ENCODE measurements around the gene HSD11B1. TPM values are rescaled to one million over a fixed set of nuclear protein-coding genes. Genes with fewer than 3 reads are reported as not detected.

Gene HSD11B1
- total RNA-seq, 1 donor from 2014 or later = not detected

DNA sequence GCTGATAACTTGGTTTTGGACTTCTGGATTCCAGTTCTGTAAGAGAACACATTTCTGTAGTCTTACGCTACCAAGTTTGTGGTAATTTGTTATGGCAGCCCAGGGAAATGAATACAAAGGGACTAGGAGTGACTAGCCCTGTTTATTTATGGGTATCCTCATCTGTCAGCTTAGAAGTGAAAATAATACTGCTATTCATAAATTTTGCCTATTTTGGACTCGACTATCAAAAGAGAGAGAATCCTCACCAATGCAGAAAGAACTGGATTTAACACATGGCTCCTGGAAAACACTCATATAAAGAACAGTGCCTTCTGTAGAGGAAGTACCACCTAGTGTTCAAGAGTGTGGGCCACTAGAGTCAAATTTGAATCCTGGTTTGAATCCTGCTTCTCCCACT lies 22.6 kb downstream of the HSD11B1 start:
- DNase-seq (ENCODE audit: low read depth, low spot score) = no peak
- Mint-ChIP-seq H3K4me1 (no peaks in the 10 kb centered on the region), H3K9me3 (no peaks in the 10 kb centered on the region), H3K27ac (ENCODE audit: unreplicated experiment) (no peak overlapping the region), H3K36me3 (ENCODE audit: low read depth) (no peaks in the 10 kb centered on the region), H3K4me3 (no peak overlapping the region), H3K27me3 (ENCODE audit: low read depth) (peaks cover 7% of the 10 kb centered on the region)
- no peak for TF ChIP-seq CTCF (conservative IDR thresholded peaks at IDR 0.05)

- Mint-ChIP-seq H3K36me3 (ENCODE audit: low read depth) (no peaks in the 10 kb centered on the region), H3K9me3 (no peaks in the 10 kb centered on the region), H3K4me1 (no peaks in the 10 kb centered on the region), H3K4me3 (no peak overlapping the region), H3K27me3 (ENCODE audit: low read depth) (peaks cover 9% of the 10 kb centered on the region), H3K27ac (ENCODE audit: unreplicated experiment) (no peak overlapping the region)
- TF ChIP-seq CTCF (conservative IDR thresholded peaks at IDR 0.05) = no peak
- DNase-seq (ENCODE audit: low read depth, low spot score) = no peak
Observed at GRCh38 chr1:209727785-209728184, 23.1 kb downstream of the HSD11B1 start.

DNA sequence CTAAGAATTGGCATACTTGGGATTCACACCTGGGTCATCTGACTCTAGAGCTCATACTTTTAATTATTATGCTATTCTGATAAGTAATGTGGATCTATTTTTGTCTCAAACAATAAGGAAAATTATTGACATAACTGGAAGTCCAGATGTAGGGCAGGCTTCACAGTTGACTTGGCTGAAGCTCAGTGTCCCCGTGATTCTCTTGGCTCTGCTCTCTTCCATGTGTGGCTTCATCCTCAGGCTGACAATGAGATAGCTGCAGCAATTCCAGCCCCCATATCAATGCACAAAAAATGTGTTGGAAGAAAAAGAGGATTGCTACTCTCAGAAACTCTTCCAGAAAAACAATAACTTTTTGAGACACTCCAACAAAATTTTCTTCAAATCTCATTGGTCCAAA lies 23.8 kb downstream of the HSD11B1 start:
- Mint-ChIP-seq H3K36me3 (ENCODE audit: low read depth) (no peaks in the 10 kb centered on the region), H3K27ac (ENCODE audit: unreplicated experiment) (no peak overlapping the region), H3K4me3 (no peak overlapping the region), H3K4me1 (no peaks in the 10 kb centered on the region), H3K27me3 (ENCODE audit: low read depth) (peaks cover 10% of the 10 kb centered on the region), H3K9me3 (no peaks in the 10 kb centered on the region)
- DNase-seq (ENCODE audit: low read depth, low spot score) = no peak
- TF ChIP-seq CTCF (conservative IDR thresholded peaks at IDR 0.05) = no peak

DNA sequence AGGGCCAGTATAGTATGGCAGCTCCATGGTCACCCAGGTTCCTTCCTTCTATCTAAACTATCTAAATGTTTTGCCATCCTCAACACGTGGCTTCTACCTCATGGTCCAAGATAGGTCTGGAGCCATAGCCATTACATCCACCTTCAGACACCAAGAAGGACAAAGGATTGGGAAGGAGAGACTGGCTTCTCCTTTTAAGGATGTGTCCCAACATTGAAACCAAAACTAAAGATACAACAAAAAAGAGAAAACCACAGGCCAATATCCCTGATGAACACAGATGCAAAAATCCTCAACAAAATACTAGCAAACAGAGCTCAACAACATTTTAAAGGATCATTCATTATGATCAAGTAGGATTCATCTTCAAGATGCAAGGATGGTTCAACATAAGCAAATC lies 24.8 kb downstream of the HSD11B1 start:
- no peak for DNase-seq (ENCODE audit: low read depth, low spot score)
- H3K27me3 Mint-ChIP-seq (ENCODE audit: low read depth) = peaks cover 18% of the 10 kb centered on the region
- no peak overlapping the region for H3K27ac Mint-ChIP-seq (ENCODE audit: unreplicated experiment)
- no peaks in the 10 kb centered on the region for H3K4me1 Mint-ChIP-seq
- no peaks in the 10 kb centered on the region for H3K9me3 Mint-ChIP-seq
- no peaks in the 10 kb centered on the region for H3K36me3 Mint-ChIP-seq (ENCODE audit: low read depth)
- no peak overlapping the region for H3K4me3 Mint-ChIP-seq
- TF ChIP-seq CTCF (conservative IDR thresholded peaks at IDR 0.05) = no peak

DNA sequence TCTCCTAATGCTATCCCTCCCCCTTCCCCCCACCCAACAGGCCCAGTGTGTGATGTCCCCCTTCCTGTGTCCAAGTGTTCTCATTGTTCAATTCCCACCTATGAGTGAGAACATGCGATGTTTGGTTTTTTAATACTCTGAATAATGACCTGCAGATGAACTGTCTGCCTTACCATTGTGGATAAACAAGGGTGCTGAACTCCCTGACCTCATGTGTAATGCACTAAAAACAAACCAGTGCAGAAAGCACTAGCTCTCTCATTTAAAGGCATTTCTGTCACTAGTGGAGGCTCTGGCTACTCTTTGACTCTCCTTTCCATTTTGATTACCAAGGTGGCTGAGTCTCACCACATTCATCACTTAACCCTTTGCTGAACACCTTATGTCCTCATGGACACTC lies 28.1 kb downstream of the HSD11B1 start:
- H3K36me3 Mint-ChIP-seq (ENCODE audit: low read depth) = no peaks in the 10 kb centered on the region
- no peak overlapping the region for H3K27ac Mint-ChIP-seq (ENCODE audit: unreplicated experiment)
- TF ChIP-seq CTCF (conservative IDR thresholded peaks at IDR 0.05) = no peak
- H3K27me3 Mint-ChIP-seq (ENCODE audit: low read depth) = peaks cover 39% of the 10 kb centered on the region
- no peak overlapping the region for H3K4me3 Mint-ChIP-seq
- no peaks in the 10 kb centered on the region for H3K9me3 Mint-ChIP-seq
- DNase-seq (ENCODE audit: low read depth, low spot score) = no peak
- no peaks in the 10 kb centered on the region for H3K4me1 Mint-ChIP-seq
